ENCODE data around the gene ZGPAT. TPM values are rescaled to one million over a fixed set of nuclear protein-coding genes. Genes with fewer than 3 reads are reported as not detected.
"Not testable (repeated sequence)": the region's sequence is repeated elsewhere in the genome, so short reads cannot be mapped to it uniquely, and the experiment has no call there.

ZGPAT gene
- total RNA-seq, 1 donor from 2014 or later = 19.2 TPM

DNA sequence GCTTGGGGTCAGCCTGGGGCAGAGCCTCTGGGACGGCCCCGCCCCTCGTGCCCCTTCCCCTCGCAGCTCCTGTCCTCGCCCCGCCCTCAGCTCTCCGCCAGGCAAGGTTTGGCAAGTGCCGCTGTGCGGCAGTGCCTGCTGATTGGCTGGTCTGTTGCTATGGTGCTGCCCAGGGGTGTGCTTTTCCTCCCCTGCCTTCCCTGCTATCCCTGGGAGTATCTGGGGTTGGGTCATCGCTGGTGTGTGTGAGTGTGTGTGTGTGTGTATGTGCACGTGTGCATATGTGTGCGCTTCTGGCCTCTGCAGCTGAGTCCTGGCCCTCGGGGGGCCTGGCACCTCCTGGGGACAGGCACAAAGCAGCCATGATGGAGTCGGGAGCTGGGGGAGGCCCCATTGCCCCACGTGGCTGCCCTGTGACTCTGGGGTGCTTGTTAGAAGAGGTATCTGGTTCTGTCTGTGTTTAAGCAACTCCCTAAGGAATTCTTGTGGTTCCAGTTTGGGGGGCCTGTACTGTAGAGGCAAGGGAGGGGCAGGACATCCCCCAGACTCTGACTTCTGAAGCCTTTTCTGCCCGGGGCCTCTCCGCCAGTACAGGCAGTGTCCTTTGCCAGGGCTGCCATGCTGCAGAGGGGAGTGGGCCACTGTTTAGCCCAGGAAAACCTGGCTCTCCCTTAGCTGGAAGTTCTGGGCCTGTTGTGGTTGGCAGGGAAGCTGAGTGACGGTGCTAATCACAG, 42.8 kb upstream of the ZGPAT start:
- Mint-ChIP-seq H3K4me1 (ENCODE audit: low read depth) (no peaks in the 10 kb centered on the region), H3K9me3 (ENCODE audit: low read depth) (no peaks in the 10 kb centered on the region), H3K27me3 (ENCODE audit: low read depth) (no peaks in the 10 kb centered on the region), H3K36me3 (ENCODE audit: low read depth) (peaks cover 21% of the 10 kb centered on the region), H3K27ac (ENCODE audit: unreplicated experiment) (no peak overlapping the region), H3K4me3 (ENCODE audit: unreplicated experiment) (no peak overlapping the region)
- TF ChIP-seq, protein P1, sequence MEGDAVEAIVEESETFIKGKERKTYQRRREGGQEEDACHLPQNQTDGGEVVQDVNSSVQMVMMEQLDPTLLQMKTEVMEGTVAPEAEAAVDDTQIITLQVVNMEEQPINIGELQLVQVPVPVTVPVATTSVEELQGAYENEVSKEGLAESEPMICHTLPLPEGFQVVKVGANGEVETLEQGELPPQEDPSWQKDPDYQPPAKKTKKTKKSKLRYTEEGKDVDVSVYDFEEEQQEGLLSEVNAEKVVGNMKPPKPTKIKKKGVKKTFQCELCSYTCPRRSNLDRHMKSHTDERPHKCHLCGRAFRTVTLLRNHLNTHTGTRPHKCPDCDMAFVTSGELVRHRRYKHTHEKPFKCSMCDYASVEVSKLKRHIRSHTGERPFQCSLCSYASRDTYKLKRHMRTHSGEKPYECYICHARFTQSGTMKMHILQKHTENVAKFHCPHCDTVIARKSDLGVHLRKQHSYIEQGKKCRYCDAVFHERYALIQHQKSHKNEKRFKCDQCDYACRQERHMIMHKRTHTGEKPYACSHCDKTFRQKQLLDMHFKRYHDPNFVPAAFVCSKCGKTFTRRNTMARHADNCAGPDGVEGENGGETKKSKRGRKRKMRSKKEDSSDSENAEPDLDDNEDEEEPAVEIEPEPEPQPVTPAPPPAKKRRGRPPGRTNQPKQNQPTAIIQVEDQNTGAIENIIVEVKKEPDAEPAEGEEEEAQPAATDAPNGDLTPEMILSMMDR (IDR thresholded peaks at IDR 0.05) = no peak
- no peak for DNase-seq (ENCODE audit: low spot score)

DNA sequence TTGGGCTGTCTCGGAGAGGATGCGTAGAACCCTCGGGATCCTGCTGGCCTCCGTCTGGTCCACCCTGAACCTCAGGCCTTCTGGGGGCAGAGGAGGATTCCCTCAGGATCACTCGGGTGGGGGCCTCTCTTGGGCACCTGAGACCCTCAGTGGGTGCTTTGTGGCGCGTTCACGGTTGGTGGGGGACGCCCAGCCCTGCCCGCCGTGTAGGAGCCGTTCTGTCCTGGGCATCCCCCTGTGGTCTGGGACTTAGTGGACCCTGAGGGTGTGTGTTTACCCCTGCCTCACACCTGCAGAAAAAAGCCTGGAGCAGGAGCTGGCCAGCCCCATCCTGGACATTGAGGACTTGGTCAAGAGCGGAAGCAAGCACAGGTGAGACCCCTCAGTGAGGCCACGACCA, 42.1 kb upstream of the ZGPAT start:
- no peaks in the 10 kb centered on the region for H3K4me1 Mint-ChIP-seq (ENCODE audit: low read depth)
- no peaks in the 10 kb centered on the region for H3K27me3 Mint-ChIP-seq (ENCODE audit: low read depth)
- peaks cover 22% of the 10 kb centered on the region for H3K36me3 Mint-ChIP-seq (ENCODE audit: low read depth)
- no peaks in the 10 kb centered on the region for H3K9me3 Mint-ChIP-seq (ENCODE audit: low read depth)
- DNase-seq (ENCODE audit: low spot score) = peak; percentile 68
- no peak overlapping the region for H3K4me3 Mint-ChIP-seq (ENCODE audit: unreplicated experiment)
- no peak overlapping the region for H3K27ac Mint-ChIP-seq (ENCODE audit: unreplicated experiment)
- TF ChIP-seq, protein P1 (IDR thresholded peaks at IDR 0.05) = no peak

DNA sequence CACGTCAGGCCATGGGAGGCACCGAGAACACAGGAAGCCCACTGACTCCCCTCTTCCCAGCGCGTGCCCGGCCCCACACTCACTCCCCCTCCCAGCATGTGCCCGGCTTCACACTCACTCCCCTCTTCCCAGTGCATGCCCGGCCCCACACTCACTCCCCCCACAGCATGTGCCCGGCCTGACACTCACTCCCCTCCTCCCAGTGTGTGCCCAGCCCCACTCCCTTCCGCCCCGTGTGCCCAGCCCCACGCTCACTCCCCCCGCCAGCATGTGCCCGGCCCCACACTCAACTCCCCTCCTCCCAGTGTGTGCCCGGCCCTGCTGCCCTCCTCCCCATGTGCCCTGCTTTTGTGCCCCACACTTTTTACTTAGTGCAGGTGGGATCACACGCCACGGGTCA, 40.0 kb upstream of the ZGPAT start:
- no peak overlapping the region for H3K4me3 Mint-ChIP-seq (ENCODE audit: unreplicated experiment)

DNA sequence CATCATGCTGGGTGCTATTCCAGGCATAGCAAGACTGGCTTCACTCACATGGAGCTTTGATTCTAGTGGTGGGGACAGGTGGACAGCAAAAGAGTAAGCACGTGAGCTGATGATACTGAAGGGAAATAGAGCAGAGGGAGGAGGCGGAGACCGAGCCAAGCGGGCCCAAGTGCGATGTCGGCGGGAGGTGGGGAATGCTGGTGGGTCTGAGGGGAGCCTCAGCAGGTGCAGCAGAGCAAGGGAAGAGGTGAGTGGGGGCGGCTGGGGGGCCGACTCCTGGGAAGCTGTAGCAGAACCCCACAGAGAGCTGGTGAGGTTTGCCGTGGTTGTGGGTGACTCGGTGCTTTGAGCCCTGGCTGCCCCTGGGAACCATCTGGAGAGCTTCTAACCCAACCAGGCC, 39.5 kb upstream of the ZGPAT start:
- no peaks in the 10 kb centered on the region for H3K9me3 Mint-ChIP-seq (ENCODE audit: low read depth)
- H3K36me3 Mint-ChIP-seq (ENCODE audit: low read depth) = peaks cover 20% of the 10 kb centered on the region
- TF ChIP-seq, protein P1 (IDR thresholded peaks at IDR 0.05) = no peak
- no peaks in the 10 kb centered on the region for H3K27me3 Mint-ChIP-seq (ENCODE audit: low read depth)
- no peak for DNase-seq (ENCODE audit: low spot score)
- H3K4me3 Mint-ChIP-seq (ENCODE audit: unreplicated experiment) = no peak overlapping the region
- H3K27ac Mint-ChIP-seq (ENCODE audit: unreplicated experiment) = no peak overlapping the region
- no peaks in the 10 kb centered on the region for H3K4me1 Mint-ChIP-seq (ENCODE audit: low read depth)

More for the DNA sequence above, 40.0 kb upstream of the ZGPAT start:
- TF ChIP-seq, protein P1 (IDR thresholded peaks at IDR 0.05) = no peak
- Mint-ChIP-seq H3K36me3 (ENCODE audit: low read depth) (peaks cover 20% of the 10 kb centered on the region), H3K27ac (ENCODE audit: unreplicated experiment) (no peak overlapping the region), H3K27me3 (ENCODE audit: low read depth) (no peaks in the 10 kb centered on the region), H3K9me3 (ENCODE audit: low read depth) (no peaks in the 10 kb centered on the region), H3K4me1 (ENCODE audit: low read depth) (no peaks in the 10 kb centered on the region)
- no peak for DNase-seq (ENCODE audit: low spot score)

DNA sequence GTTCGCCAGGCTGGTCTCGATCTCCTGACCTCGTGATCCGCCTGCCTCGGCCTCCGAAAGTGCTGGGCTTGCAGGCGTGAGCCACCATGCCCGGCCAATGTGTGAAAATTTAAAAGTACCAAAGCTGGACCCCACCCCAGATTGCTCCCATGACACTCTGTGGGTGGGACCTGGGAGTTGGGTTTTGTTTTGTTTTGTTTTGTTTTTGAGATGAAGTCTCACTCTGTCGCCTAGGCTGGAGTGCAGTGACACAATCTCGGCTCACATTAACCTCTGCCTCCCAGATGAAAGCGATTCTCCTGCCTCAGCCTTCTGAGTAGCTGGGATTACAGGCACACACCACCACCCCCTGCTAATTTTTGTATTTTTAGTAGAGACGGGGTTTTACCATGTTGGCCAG, 36.1 kb upstream of the ZGPAT start:
- not testable (repeated sequence) for H3K4me1 Mint-ChIP-seq (ENCODE audit: low read depth); H3K27me3 Mint-ChIP-seq (ENCODE audit: low read depth); H3K27ac Mint-ChIP-seq (ENCODE audit: unreplicated experiment); H3K4me3 Mint-ChIP-seq (ENCODE audit: unreplicated experiment); H3K9me3 Mint-ChIP-seq (ENCODE audit: low read depth); DNase-seq (ENCODE audit: low spot score)
- H3K36me3 Mint-ChIP-seq (ENCODE audit: low read depth) = peaks cover 23% of the 10 kb centered on the region

DNA sequence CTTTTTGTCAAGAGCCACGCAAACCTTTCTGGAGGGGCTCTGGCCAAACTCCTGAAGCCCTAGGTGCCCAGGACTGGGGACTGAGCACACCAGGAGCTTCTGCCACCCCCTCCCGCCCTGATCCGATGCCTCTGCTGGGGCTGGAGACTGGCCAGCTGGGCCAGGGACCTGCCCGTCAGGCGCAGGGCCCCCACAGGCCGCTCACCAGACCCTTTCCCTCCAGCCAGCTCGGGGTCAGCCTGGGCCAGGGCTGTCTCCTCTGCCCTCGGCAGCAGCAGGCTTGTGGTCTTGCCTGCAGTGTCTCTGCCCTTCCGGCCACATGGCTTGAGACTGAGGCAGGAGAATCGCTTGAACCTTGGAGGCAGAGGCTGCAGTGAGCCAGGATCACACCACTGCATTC, 35.2 kb upstream of the ZGPAT start:
- H3K4me1 Mint-ChIP-seq (ENCODE audit: low read depth) = no peaks in the 10 kb centered on the region
- H3K36me3 Mint-ChIP-seq (ENCODE audit: low read depth) = peaks cover 23% of the 10 kb centered on the region
- no peaks in the 10 kb centered on the region for H3K27me3 Mint-ChIP-seq (ENCODE audit: low read depth)
- no peak overlapping the region for H3K4me3 Mint-ChIP-seq (ENCODE audit: unreplicated experiment)
- H3K9me3 Mint-ChIP-seq (ENCODE audit: low read depth) = no peaks in the 10 kb centered on the region
- no peak overlapping the region for H3K27ac Mint-ChIP-seq (ENCODE audit: unreplicated experiment)
- no peak for DNase-seq (ENCODE audit: low spot score)
- TF ChIP-seq, protein P1 (IDR thresholded peaks at IDR 0.05) = no peak

All from chondrocyte (in vitro differentiated cells).